HG02678 (cell line): Measurements from ENCODE around the gene SYPL1.

Experiments
- ATAC-seq: cut with Tn5 transposase; IDR thresholded peaks from one replicate; pipeline ENCODE4 v1.9.1; 2021; ENCODE audit warnings: mild to moderate bottlenecking, moderate library complexity; ENCODE audit not compliant: unreplicated experiment

SYPL1 gene

DNA sequence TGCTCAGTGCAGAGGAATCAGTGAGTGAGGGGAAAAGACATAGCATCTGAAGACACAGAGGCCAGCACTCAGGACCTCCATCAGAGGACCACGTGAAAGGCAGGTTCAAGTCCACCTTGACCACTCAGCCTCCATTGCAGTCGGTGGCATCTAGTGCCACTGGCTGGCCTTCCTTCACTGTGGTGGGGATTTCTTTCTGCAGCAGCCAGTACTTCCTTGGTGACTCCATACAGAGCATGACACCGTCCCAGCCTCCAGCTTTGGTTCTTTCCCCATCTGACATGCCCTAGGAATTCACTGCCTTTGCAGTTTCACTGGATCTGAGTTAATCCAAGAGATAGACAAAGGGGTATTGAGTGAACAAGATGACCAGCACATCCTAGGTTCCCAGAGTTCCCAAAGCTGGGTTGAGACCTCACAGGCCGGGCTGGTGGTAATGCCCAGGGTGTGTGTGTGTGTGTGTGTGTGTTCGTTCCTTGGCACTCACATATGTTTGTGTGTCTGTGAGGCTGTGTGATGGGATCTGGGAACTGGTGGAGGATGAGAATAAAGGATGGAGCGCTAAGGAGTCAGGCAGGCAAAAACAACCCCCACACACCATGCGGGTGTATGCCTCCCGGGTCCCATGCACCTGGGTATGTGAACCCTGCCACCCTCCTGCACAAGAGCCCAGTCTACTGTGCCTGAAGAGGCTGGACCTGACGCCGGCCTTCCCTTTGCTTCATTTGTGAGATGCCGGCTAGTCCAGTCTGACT lies 57.8 kb downstream of the SYPL1 start:
- no peak for ATAC-seq

DNA sequence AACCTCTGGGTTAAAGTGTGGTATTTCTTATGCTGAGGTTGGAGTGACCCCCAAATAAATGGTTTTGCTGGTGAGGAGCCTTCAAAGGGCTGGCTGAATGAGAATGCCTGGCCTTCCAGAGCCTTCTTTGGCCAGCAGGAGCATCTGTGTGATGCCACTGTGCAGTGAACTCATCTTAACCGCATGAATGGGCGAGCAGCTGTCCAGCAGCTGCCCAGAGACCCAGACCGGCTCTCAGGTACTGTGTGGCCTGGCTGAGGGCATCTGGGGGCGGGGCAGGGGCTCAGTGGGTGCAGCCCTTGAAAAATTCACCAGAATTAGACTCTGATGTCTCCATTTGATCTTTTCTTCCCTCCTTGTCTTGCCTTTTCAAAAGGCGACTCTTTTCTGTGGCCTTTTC lies 59.0 kb downstream of the SYPL1 start:
- no peak for ATAC-seq

DNA sequence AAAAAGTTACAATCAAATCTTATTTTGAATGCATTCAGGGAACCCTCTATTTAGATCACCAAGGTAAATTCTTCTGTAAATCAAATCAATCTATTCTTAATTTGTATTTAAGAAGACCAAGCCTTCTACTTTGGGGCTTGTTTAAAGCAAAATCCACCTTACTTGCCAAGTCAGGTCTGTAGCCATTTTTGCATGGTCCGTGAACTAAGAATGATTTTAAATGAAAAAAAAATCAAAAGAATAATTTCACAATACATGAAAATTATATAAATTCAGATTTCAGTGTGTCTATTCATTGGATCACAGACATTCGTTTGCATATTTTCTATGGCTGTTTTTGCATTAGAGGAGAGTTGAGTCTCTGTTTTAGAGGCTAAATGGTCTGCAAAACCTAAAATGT lies 59.4 kb downstream of the SYPL1 start:
- ATAC-seq: no peak

DNA sequence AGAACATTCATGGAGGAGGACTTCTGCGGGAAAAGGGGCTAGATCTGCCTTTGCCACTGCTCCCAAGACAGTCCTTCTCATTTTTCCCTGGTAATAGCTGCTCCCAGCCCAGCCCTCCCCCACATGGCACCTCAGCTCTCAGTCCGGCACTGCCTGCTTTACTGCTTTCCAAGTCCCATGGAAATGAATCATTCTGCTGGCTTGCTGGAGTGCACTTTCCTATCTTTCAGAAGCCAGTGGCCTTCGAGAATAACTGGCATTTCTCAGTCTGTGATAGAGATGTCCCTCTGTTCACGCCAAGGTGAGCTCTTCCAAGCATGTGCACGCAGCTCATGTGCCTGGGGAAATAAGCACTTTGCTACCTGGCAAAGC lies 61.4 kb downstream of the SYPL1 start:
- no peak for ATAC-seq

DNA sequence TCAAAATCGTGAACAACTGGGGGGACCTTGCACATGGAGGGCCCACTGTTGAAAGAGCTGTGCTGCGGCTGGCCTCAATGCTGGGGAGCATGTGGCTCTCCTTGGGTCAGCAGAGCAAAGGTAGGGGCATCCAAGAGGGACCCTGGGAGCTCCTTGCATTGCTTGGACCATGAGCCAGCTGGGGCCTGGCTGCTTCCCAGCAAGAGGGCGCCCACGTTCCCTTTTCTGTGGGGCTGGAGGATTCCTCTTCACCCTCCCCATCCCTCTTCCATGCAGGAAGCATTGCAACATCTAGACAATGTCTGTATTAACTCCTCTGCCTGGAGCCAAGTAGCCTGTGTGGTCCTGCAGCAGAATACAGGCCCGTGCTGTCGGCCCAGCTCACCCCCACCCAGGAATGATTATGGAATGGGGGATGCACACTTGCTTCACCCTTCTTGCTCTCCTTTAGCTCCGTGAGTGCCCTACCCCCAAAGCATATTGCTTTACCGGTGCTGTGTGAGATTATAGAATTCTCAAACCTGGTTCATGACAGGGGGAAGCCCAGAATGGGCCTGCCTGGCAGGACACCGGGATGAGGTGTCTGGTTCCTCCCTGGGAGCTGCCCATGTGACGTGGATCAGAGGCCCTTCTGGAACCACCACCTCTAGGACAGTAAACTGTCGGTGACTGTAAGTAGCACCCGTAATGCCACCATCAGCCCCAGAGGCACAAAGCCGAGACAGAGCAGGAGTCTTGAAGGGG lies 61.9 kb downstream of the SYPL1 start:
- no peak for ATAC-seq

DNA sequence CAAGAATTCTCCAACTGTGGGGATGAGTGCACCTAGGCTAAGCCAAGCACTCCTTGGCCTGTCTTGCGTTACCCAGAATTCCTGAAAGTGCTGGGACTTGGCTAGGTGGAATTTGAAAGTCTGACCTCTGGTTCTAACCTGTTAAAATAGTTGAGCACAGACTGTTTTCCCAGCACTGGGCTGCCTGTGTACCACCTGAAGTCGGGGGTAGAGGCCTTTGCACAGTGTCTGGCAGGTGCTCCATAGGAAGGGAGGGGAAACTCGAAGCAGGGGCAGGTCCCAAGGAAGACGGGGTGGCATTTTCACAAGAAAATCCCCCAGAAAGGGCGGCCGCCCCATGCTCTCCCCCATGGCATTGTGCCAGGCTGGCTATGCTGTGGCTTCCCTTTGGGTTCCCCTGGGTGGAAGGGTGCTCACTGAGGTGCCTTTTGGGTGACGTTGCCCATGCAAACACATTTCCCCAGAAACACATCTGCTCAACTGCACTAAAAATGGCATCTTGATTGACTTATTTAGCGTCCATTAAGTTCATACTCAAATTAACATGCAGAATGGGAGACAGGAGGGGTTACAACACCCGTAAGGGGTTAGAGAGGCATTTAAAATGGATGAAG lies 62.9 kb downstream of the SYPL1 start:
- no peak for ATAC-seq

DNA sequence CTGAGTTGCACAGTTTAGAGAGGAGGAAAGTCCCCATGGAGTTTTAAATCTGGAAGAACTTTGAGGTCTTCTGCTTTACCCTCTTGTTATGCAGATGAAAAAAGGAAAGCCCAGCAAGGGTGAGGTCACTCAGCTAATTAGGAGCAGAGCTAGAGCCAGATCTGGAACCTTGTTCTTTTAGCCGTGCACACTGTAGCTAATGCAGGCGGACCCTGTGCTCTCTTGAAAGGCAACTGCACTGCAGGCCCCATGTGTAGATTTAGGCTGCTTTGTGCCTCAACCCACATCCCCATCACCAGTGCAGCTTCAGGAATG lies 63.4 kb downstream of the SYPL1 start:
- no peak for ATAC-seq

DNA sequence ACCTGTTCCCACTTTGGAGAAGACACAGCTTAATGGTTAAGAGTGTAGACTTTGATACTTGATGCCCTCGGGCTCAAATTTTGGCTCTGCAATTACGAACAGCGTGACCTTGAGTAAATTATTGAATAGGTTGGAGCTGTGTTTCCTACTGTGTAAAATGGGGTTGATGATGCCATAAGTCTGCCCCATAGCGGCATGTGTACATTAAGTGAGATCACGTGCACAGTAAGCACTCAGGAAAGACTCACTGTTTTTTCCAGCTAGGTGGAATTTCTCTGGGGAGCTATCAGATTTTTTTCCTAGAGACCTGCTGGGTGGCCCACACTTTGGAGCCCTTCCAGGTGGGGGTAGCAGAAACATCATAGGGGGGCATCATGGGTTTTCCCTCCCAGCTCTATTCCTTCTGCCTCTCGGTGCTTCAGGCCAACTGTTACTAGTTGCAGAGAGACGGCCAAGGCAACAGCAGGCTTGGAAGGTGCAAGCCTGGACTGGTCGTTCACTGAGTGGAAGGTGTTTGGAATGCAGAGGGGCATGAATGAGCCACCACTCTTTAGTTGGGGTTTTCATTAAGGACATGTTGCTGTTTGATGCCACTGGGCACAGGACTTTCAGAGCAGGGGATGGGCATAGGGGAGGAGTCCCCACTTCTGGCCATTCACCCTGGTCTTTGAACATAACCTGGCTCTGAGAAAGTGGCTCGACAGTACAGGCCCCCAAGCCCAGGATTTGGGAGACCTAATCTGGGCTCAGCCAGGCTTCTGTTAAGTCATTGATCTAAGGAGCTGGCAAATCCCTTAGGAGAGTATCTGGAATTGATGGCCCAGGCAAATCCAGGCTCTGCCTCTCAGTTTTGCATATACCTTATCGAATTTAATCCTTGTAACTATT lies 64.0 kb downstream of the SYPL1 start:
- ATAC-seq: no peak

DNA sequence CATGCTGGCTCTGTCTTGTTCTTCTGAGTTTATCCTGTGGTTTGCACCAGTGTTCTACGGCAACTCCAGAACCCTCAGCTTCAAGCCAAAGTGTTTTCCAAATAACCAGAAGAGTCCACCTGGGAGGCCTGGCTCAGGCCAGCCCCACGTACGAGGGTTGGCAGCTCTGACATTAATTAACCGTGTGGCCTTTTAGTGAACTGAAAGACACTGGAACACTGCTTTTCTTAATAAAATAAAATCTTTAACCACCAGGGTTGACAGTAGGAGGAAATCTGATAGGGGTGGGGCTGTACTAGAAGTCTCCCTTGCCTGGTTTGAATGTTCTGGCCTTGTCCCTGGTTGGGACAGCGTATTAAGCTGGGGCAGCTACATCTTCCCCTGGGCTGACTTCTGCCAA lies 64.9 kb downstream of the SYPL1 start:
- no peak for ATAC-seq

DNA sequence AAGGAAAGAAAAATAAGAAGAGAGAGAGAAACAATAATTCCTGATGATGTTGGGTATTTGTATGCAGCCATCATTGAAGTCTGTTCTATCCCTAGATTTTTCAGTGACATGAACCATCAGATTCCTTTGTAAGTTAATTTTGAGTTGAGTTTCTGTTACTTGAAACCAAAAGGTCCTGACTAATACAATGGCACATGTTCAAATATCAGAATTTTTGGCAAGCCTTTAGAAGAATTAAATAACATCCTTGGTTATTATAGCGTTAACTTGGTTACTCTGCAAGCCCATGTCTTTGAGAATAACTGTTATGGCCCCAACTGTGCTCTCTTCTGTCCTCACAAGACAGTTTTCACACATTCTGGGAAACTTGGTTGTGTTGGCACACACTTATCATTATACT lies 66.5 kb downstream of the SYPL1 start:
- no peak for ATAC-seq

DNA sequence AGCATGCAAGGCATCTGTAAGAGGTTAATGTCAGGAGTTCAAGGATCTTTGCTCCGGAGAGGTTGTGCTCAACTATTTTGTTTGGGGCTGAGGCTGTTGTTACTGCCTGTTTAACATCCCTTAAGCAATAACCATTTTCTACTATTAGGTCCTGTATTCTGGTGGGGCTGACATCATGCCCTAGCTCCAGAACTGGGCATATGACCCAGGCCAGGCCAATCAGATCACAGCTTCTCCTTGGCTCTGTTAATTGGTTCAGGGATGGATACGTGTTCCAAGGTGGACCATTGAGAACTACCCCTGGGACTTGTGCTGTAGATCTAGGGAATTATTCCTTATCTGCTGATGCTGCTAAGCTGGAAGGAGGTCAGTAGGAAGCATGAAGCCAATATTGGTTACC lies 67.0 kb downstream of the SYPL1 start:
- no peak for ATAC-seq

DNA sequence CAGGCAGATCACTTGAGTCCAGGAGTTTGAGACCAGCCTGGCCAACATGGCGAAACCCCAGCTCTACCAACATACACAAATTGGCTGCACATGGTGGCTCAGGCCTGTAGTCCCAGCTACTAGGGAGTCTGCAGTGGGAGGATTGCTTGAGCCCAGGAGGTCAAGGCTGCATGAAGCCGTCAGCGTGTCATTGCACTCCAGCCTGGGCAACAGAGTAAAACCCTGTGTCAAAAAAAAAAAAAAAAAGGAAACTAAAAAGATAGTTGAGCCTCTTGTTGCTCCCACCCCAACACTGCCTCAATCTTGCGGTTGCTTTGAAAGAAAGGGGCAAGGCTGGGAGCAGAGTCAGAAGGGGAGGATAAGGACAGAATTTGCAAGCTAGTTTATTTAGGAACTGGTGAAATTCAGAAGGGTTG lies 69.9 kb downstream of the SYPL1 start:
- ATAC-seq: no peak

DNA sequence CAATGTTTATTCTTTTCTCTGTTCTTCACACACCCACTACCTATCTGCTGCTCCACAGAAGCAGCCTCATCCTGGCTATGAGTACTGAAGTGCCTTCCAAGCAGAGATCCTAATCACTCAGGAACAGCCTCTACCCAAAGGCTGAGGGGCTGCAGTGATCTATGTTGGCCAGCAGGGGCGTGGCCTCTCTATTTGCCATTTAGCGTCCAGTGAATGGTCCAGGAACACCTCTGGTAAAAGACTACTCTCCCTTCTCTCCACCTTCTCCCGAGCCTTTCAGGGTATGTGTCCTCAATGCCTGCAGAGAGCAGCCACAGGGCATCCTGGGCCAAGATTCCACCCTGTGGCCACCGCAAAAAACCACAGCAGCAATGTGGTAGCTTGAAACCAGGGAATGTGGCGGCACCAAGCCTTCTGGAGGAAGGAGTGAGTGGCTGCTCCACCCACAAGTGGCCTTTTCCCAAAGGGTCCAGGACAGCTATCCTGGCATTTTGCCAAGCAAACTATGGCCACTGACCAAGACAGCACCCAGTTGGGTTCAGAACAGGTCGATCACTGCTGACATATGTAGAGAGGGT lies 70.9 kb downstream of the SYPL1 start:
- ATAC-seq: peak; percentile 53
